Panc1 (cell line): Measurements from ENCODE around the gene PLEKHA7. TPM values are rescaled to one million over a fixed set of nuclear protein-coding genes. Genes with fewer than 3 reads are reported as not detected.

ENCODE experiments used
- ATAC-seq: fragments of 200-7000 bp; cut with Tn5 transposase; 2 replicates; pipeline ENCODE4 v1.9.1; 2020; ENCODE audit warnings: mild to moderate bottlenecking, moderate library complexity
- BruUV-seq: library from RNA; stranded (reverse); fragments of 400-500 nt; replicated peaks from 2 replicates; lab custom pipeline; 2021; lab: Mats Ljungman, UMichigan
- CTCF ChIA-PET: fragments of 300-600 bp; sonication (Branson Sonifier 250); formaldehyde crosslinking; loops from one replicate; lab custom pipeline; 2022; ENCODE audit warnings: antibody characterized with exemption; lab: Charles Lee
- POLR2A ChIA-PET: fragments of 300-600 bp; sonication (Branson Sonifier 250); formaldehyde crosslinking; loops from one replicate; lab custom pipeline; 2022; ENCODE audit warnings: antibody characterized with exemption; lab: Charles Lee
- DNase-seq: peaks from one replicate; pipeline ENCODE4 v3.0.0-alpha.2; 2010; ENCODE audit warnings: low read depth, low spot score
- H3K27ac ChIP-seq: 2 replicates; pipeline ENCODE4 v1.5.1; 2011; ENCODE audit warnings: mild to moderate bottlenecking, low read length, inconsistent platforms
- H3K27me3 ChIP-seq: fragments of 200-500 bp; sonication (Bioruptor generic); 2 replicates; pipeline ENCODE4 v1.6.0; 2014; ENCODE audit warnings: low read length, inconsistent platforms; ENCODE audit not compliant: control insufficient read depth, insufficient read depth
- H3K36me3 ChIP-seq: fragments of 200-500 bp; sonication (Bioruptor generic); 2 replicates; pipeline ENCODE4 v1.5.1; 2014; ENCODE audit warnings: inconsistent platforms, mild to moderate bottlenecking, low read length, moderate library complexity; ENCODE audit not compliant: control insufficient read depth, insufficient read depth
- H3K4me1 ChIP-seq: 2 replicates; pipeline ENCODE4 v1.5.1; 2011; ENCODE audit warnings: inconsistent platforms, mild to moderate bottlenecking, low read length, moderate library complexity; ENCODE audit not compliant: control insufficient read depth, insufficient read depth
- H3K4me3 ChIP-seq, 2 experiments: 2 replicates each; pipeline ENCODE4 v1.5.1; 2011 to 2012; ENCODE audit warnings: low read depth in 2 of 2, low read length in 2 of 2, mild to moderate bottlenecking in 2 of 2, inconsistent platforms in 1 of 2, moderate library complexity in 1 of 2
- H3K9me3 ChIP-seq: fragments of 200-500 bp; sonication (Bioruptor generic); 2 replicates; pipeline ENCODE4 v1.5.1; 2014; ENCODE audit warnings: low read depth, mild to moderate bottlenecking, inconsistent platforms, low read length, moderate library complexity; ENCODE audit not compliant: control insufficient read depth, insufficient read depth
- CTCF ChIP-seq: fragments of 450-650 bp; IDR thresholded peaks from 2 replicates; pipeline ENCODE4 v1.5.1; 2017; ENCODE audit warnings: mild to moderate bottlenecking
- POLR2AphosphoS5 ChIP-seq: IDR thresholded peaks from 2 replicates; pipeline ENCODE4 v1.6.1; 2012; ENCODE audit warnings: mild to moderate bottlenecking, low read depth, low read length, moderate library complexity
- REST ChIP-seq, 2 experiments: IDR thresholded peaks; 2 replicates each; pipeline ENCODE4 v1.6.1; 2011 to 2012; ENCODE audit warnings: low read depth in 2 of 2, control low read depth in 1 of 2, low read length in 1 of 2, mild to moderate bottlenecking in 1 of 2, moderate library complexity in 1 of 2; ENCODE audit not compliant: insufficient read depth in 1 of 2
- SIN3A ChIP-seq: IDR thresholded peaks from 2 replicates; pipeline ENCODE4 v1.6.1; 2012; ENCODE audit warnings: low read depth, mild to moderate bottlenecking, low read length, moderate library complexity, borderline replicate concordance; ENCODE audit not compliant: insufficient read depth
- TCF7L2 ChIP-seq: IDR thresholded peaks from 2 replicates; pipeline ENCODE4 v1.6.1; 2011; ENCODE audit warnings: mild to moderate bottlenecking, low read depth, low read length, inconsistent platforms
- in situ Hi-C: cut with HindIII; loops from 2 replicates; pipeline ENCODE4 v1.10.0; 2016; ENCODE audit warnings: low sequenced_read_pairs, low pct_unique_long_range_greater_than_20kb
- intact Hi-C: fragments of 100-400 bp; cut with micrococcal nuclease; formaldehyde crosslinking; loops from one replicate; pipeline ENCODE4 v1.10.0; 2022; ENCODE audit not compliant: unreplicated experiment
- total RNA-seq: library from RNA; stranded (reverse); gene quantifications from one replicate; pipeline ENCODE4 v1.2.1, GENCODE V29; 2021; ENCODE audit not compliant: unreplicated experiment

Gene PLEKHA7
- total RNA-seq, 1 experiment from 2014 or later = 11.6 TPM

GRCh38 chr11:16767957-16768356 is 246.3 kb downstream of the PLEKHA7 start:
- no peaks in the 10 kb centered on the region for H3K4me1 ChIP-seq
- TF ChIP-seq CTCF (no peak), SIN3A (no peak), TCF7L2 (no peak), REST (IDR thresholded peaks at IDR 0.05; ENCODE audit: insufficient read depth in 1 of 2, low read depth in 2 of 2, low read length in 1 of 2) (no peak)
- ATAC-seq = no peak
- no peaks in the 10 kb centered on the region for H3K36me3 ChIP-seq
- CTCF ChIA-PET = interaction anchor here (0.6 kb wide), 1 partner anchor 236 kb away, joined by 3 read pairs; no protein-coding TSS in a partner anchor
- intact Hi-C loops = no loop called here
- peaks cover 7% of the 10 kb centered on the region; the same call in 1 of the 2 replicates for H3K27me3 ChIP-seq
- in situ Hi-C loops = no loop called here
- POLR2A ChIA-PET = no interaction called here
- DNase-seq = no peak
- H3K4me3 ChIP-seq = no peak overlapping the region
- BruUV-seq = no TSS peak
- no peak overlapping the region for H3K27ac ChIP-seq
- H3K9me3 ChIP-seq = no peaks in the 10 kb centered on the region

- CTCF ChIA-PET = no interaction called here
- H3K27ac ChIP-seq = no peak overlapping the region
- BruUV-seq = no TSS peak
- intact Hi-C loops (no loop called here), in situ Hi-C loops (no loop called here)
- H3K4me1 ChIP-seq = no peaks in the 10 kb centered on the region
- no peak for TF ChIP-seq POLR2AphosphoS5
- TF ChIP-seq REST (IDR thresholded peaks at IDR 0.05; ENCODE audit: insufficient read depth in 1 of 2, low read depth in 2 of 2, low read length in 1 of 2) = no peak
- no peak for TF ChIP-seq TCF7L2
- TF ChIP-seq CTCF = no peak
- TF ChIP-seq SIN3A = no peak
- POLR2A ChIA-PET = interaction anchor here (0.6 kb wide), 2 partner anchors 272 to 435 kb away, joined by 3 to 4 read pairs; no protein-coding TSS in a partner anchor
- DNase-seq (no peak), ATAC-seq (no peak)
- no peak overlapping the region for H3K4me3 ChIP-seq
- no peaks in the 10 kb centered on the region for H3K9me3 ChIP-seq
- no peaks in the 10 kb centered on the region for H3K36me3 ChIP-seq
- peaks cover 7% of the 10 kb centered on the region; the same call in 1 of the 2 replicates for H3K27me3 ChIP-seq
Observed at GRCh38 chr11:16767137-16767536, 247.1 kb downstream of the PLEKHA7 start.
